Heart left ventricle (tissue), 13 donors: ENCODE measurements around the gene BMPR1B.

Experiments used
- CTCF ChIP-seq, 12 donors: fragments of 200-600 bp; sonication (generic) in 4 of 12; IDR thresholded peaks; one replicate each; pipeline versions ENCODE4 v1.5.0 to v1.8.0; 2018 to 2022; ENCODE audit warnings: antibody characterized with exemption in 12 of 12, mild to moderate bottlenecking in 5 of 12
- POLR2A ChIP-seq, 2 donors: fragments of 450-650 bp; IDR thresholded peaks; one replicate each; pipeline ENCODE4 v1.6.1; 2017; ENCODE audit warnings: antibody characterized with exemption in 2 of 2, mild to moderate bottlenecking in 2 of 2, moderate library complexity in 2 of 2
- donor health status: ischemic (EF 13 %, LVEDD 7.1; RV severe dilation, severe dysfunction).
- donor health status: DM: no; HTN: yes; CAD: no.
- donor health status: DM: no; HTN: no; CAD: no.
- donor health status: ischemic (EF 25% LVEDD 6.9; RV normal size, moderate dysfunction).
- donor health status: ischemic (EF 25% LVEDD 5.7; RV mildly dilated, moderate dysfunction).
- donor health status: ischemic (EF 35%, LVEDD 5.7; RV mildly dilated, moderate dysfunction).
- donor health status: nonischemic (EF 11% LVEDD 7.7; RV severe dilation, severe dysfunction).
- donor health status: DM: yes; HTN: yes; CAD: no.
- donor health status: PGD.
- donor health status: ischemic (EF 29% LVEDD 5.4; RV normal size, mild dysfunction).
- donor health status: nonischemic (EF 23%, LVEDD 6.1; RV moderate dilation, normal function).

GRCh38 chr4:95085124-95085833, 327.5 kb downstream of the BMPR1B start:
- no peak for TF ChIP-seq CTCF (IDR thresholded peaks at IDR 0.05)
- no peak for TF ChIP-seq POLR2A (IDR thresholded peaks at IDR 0.05)
